T-helper 2 cell treated with Interferon-gamma antibody and Interleukin-4, amounts not matched to agents 100 ng/mL and 5 ng/mL, for 36 hours (primary cell): ENCODE measurements around the gene CUEDC1. TPM values are rescaled to one million over a fixed set of nuclear protein-coding genes. Genes with fewer than 3 reads are reported as not detected.

ENCODE experiments used
- intact Hi-C: fragments of 100-400 bp; cut with micrococcal nuclease; formaldehyde crosslinking; loops from one replicate; pipeline ENCODE4 v1.15.1; 2023
- total RNA-seq: library from RNA; stranded (reverse); gene quantifications from 2 replicates; pipeline ENCODE4 v1.2.3, GENCODE V29; 2022

The CUEDC1 gene
- total RNA-seq, 1 donor from 2014 or later, result 0.25 TPM

DNA sequence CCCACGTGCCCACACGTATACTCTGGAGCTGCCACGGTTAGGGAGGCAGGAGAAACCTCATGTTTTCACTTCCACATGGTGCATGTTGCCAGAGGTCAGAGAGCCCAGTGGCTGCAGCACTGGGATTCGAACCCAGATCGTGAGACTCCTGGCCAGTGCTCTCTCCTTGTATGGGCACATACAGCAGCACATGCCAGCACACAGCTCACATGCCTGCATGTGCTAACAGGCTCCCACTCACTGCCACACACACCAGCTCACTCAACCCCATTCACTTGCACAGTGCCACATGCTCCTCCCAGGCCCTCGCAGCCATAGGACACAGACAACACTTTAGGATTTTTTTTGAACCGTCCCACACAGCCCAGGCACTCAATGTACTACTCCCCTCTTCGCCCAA is 55.8 kb downstream of the CUEDC1 start:
- intact Hi-C loops, result no loop called here

- intact Hi-C loops, result no loop called here
These were observed 56.5 kb downstream of the CUEDC1 start for GRCh38 chr17:57898487-57899311.

DNA sequence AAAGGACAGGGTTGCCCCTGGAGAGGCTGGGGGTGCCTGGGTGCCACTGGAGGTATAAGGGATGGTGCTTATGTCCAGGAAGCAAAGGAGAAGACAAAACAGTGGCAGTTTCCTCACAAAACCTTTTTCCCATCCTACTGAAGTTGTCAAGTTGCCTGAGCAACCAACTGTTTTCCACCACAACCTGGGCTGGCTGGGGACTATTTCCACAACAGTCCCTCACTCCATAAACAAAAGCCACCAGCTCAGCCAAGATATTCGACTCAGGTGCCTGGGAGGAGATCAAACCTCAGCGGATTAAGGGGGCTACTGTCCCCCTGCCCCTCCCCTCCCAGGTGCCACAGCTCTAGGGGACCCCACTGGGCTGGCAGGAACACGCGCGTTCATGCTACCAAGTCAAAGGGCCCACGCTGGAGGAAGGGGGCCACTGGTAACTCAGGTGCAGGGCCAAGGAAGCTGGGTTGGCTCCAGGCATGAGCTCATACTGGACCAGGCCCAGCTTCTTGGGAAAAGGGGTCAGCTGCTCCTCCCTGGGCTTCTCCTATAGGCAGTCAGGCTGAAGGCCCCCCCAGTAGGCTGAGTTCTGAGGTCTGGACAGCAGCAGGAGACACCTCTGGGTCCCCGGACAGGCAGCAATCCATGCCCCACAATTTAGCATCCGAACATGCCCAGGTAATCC is 59.7 kb downstream of the CUEDC1 start:
- intact Hi-C loops, result no loop called here

DNA sequence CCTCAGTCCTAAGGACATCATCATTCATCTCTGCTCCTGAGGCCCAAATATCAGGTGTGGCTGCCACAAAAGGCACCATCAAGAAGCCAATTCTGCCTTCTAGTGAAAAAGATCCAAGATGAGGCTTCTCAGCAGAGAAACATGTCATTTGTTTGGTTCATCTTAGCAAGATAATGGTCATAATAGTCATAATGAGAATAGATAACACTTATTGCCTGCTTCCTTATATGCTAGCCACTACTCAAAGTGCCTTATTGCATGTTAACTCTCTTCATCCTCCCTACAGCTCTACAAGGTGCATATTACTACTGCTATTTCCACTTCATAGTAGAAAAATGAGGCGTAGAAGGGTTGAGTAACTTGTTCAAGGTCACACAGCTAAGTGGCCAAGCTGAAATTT is 60.4 kb downstream of the CUEDC1 start:
- intact Hi-C loops, result no loop called here

DNA sequence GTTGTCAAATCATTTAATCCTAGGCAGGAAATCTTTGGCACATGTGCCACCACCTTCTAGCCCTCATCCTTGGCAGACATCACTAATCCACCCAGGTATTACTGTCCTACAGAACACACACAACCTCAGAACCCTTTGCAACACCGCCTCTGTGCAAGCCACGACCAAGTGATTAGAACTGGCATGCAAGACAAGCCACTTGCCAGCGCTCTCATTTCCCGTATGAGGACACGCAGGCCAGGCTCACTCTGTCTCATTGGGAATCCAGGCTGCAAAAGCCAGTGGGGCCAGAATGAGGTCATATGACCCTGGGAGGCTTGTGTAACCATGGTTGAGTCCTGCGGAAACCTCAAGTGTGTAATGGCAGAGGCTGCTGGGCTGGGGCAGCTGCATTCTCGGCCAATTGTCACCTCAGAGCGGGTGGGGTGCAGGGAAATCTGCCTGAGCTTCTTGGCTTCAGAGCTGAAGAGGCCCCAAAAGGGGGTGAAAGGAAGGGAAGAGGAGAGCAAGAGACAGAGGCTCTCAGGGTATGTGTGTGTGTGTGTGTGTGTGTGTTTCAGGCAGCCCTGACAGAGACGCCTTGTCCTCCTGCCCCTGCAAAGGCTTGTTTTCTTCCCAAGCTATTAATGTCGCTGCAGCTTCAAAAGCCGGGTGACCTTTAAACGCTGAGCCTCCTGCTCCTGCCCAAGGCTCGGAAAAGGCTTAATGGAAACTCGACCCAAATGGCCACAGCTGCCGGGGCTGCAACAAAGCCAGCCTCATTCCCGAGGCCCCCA is 62.2 kb downstream of the CUEDC1 start:
- intact Hi-C loops, result loop anchor here (1.0 to 2.0 kb wide), 3 partner anchors 94 to 220 kb away; no protein-coding TSS in a partner anchor

- intact Hi-C loops, result loop anchor here (1.0 to 2.0 kb wide), 3 partner anchors 95 to 221 kb away; no protein-coding TSS in a partner anchor
These were observed 62.9 kb downstream of the CUEDC1 start for GRCh38 chr17:57892146-57892819.

GRCh38 chr17:57890857-57891232 is 64.4 kb downstream of the CUEDC1 start:
- intact Hi-C loops, result no loop called here

GRCh38 chr17:57889892-57890856 is 65.0 kb downstream of the CUEDC1 start:
- intact Hi-C loops, result no loop called here

DNA sequence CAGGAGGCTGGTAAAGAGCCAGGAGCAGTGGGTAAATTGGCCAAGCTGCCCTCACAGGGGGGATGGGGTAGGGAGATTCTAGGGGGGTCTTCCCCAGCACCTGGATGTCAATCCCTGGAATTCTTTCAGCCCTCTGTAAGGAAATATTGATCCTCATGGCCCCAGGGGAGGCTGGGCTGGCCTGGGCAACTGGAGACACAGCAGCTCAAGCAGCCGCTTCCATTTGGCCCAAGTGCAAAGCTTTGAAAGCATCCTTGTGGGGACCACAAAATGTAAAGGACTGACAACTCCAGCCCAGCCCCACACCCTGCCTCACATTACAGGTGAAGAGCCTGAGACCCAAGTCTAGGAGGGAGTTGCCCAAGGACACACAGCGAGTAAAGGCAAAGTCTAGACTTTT is 66.0 kb downstream of the CUEDC1 start:
- intact Hi-C loops, result no loop called here

DNA sequence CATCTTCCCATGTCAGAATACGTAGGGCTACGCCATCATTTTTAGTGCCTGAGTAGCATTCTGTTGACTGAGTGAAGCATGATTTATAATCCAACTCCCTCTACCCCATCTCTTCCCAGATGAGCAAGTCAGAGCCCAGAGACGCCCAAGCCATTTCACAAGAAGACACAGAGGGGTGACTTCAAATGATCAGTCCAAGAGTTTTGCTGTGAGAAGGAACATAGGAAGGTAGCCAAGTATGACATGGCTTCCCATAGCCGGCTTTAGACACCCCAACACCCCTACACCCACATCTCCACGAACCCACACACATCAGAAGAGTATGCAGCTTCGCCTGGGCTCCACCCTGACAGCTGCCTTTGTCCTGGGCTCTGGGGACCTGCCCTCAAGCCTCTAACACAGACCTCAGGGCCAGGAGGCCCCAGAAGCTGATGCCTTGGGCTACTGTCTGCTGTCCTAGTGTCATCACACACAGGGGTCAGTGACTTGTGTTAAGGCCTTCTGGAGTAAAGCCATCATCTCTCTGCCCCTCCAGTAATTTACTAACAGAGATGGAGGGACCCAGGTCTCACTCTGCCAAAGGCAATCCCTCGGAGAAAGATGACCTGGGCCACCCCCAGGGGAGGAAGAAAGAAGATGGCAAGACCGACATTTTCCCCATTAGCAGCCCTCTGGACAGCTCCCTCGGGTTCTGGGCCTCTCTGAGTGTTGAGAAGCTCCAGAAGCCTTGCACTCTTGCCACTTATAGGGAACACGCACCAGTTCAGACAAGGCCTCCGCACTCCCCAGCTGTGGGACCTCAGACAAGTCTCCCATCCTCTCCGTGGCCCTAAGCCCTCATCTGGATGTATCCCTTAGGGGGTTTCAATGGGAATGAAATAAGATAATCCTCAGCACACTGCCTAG is 66.6 kb downstream of the CUEDC1 start:
- intact Hi-C loops, result no loop called here

DNA sequence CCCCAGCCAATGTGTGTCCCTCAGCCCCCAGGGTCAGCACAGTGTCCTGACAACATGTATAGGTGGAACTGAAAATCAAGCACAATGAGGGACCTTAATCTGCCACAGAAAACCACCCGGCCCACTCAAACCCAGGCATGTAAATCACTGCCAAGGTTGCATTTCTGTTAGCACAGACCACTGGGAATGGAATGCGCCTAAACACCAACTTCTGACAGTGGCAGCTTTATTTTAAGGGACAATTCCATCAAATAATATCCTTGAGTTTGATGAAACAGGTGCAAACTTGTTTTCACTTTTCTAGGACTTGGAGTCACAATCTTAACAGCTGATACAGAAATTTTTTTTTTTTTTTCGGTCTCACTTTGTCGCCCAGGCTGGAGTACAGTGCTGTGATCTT is 68.1 kb downstream of the CUEDC1 start:
- intact Hi-C loops, result no loop called here

GRCh38 chr17:57886020-57886419 is 69.2 kb downstream of the CUEDC1 start:
- intact Hi-C loops, result no loop called here

- intact Hi-C loops, result no loop called here
These were observed 69.9 kb downstream of the CUEDC1 start for GRCh38 chr17:57885148-57885915.

- intact Hi-C loops, result no loop called here
These were observed 73.3 kb downstream of the CUEDC1 start for GRCh38 chr17:57881783-57882351.

DNA sequence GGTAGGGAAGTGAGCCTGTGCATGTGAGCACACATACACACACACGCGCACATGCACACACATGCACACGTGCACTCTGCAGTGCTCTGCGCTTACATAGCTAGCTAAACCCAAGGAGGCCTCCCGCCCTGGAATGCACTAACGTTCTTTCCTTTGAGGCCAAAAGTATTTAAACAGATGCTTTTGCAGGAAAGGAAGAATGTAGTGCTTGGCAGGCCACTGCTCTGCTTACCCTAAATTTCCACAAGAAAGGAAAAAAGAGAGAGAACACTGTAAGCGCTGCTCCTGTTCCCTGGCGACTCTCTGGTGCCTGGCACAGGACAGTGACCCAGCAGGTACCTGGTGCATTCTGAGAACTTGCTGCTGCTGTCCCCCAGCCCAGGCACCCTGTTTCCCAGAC is 74.1 kb downstream of the CUEDC1 start:
- intact Hi-C loops, result no loop called here

GRCh38 chr17:57880086-57880456 is 75.1 kb downstream of the CUEDC1 start:
- intact Hi-C loops, result no loop called here

DNA sequence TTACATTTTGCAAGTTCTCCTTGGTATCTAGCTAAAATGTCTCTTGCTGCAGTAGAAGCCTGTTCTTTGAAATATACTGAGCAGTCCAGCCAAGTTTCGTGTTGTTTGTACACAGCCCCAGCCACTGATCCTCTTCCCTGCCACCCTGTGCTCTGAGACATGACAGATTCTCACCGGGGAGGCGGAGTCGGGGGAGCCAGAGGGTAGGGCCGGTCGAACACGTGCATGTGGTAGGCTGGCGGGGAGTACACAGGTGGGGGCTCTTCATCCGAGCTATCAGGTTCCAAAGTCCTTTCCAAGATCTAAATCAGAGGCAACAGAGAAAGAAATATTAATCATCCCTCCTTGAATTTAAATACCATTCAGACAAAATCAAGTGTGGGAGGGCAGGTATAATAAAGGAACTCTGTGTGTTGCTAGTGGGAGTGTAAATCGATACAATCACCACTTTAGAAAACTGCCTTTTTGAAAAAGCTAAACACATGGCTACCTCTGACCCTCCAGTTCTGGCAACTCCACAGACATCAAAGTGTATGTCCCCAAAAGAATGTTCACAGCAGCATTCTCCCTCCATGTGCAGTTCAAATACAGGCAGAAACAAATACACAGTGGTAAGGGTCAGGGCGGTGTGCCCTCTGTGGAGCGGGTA is 75.7 kb downstream of the CUEDC1 start:
- intact Hi-C loops, result no loop called here
